ENCODE measurements around the gene FRG2B.
"Not testable (repeated sequence)": the region's sequence is repeated elsewhere in the genome, so short reads cannot be mapped to it uniquely, and the experiment has no call there.

GRCh38 chr10:133657276-133657675 lies 30.7 kb upstream of the FRG2B start:
- TF ChIP-seq POLR2A (IDR thresholded peaks at IDR 0.05; ENCODE audit: low read depth, low read length); CTCF (conservative IDR thresholded peaks at IDR 0.05; ENCODE audit: low read depth, low read length); SMC3 (IDR thresholded peaks at IDR 0.05; ENCODE audit: low read depth, low read length); RFX5 (IDR thresholded peaks at IDR 0.05; ENCODE audit: low read depth, low read length); ELK1 (IDR thresholded peaks at IDR 0.05; ENCODE audit: borderline replicate concordance, low read depth, low read length); CEBPB (IDR thresholded peaks at IDR 0.05; ENCODE audit: low read depth, low read length); USF2 (IDR thresholded peaks at IDR 0.05; ENCODE audit: low read depth, low read length); MAFK (IDR thresholded peaks at IDR 0.05; ENCODE audit: low read depth, low read length); CHD1 (IDR thresholded peaks at IDR 0.05; ENCODE audit: low read depth, low read length); MAZ (IDR thresholded peaks at IDR 0.05; ENCODE audit: borderline replicate concordance, low read depth, low read length): not testable (repeated sequence)

Data from IMR-90 (cell line).